Measurements from ENCODE around the gene TOP1.

- TF ChIP-seq POLR2A (IDR thresholded peaks at IDR 0.05): no peak
- no peak for TF ChIP-seq CTCF (IDR thresholded peaks at IDR 0.05)
These were observed 113.6 kb downstream of the TOP1 start for GRCh38 chr20:41142245-41142644.
